ENCODE measurements around the gene GFRA1.
A peak's percentile ranks its signal among the peaks of the same experiment; 100 is the strongest.

GFRA1 gene

GRCh38 chr10:116024271-116024878, 248.6 kb downstream of the GFRA1 start:
- no peak for DNase-seq

- DNase-seq, result no peak
These were observed 255.6 kb downstream of the GFRA1 start for GRCh38 chr10:116017405-116017804.

- DNase-seq, result no peak
These were observed 257.2 kb downstream of the GFRA1 start for GRCh38 chr10:116015583-116016333.

GRCh38 chr10:116014871-116015582, 258.0 kb downstream of the GFRA1 start:
- DNase-seq, result peak; percentile 84

GRCh38 chr10:116014326-116014725, 258.7 kb downstream of the GFRA1 start:
- peak; percentile 79 for DNase-seq

DNA sequence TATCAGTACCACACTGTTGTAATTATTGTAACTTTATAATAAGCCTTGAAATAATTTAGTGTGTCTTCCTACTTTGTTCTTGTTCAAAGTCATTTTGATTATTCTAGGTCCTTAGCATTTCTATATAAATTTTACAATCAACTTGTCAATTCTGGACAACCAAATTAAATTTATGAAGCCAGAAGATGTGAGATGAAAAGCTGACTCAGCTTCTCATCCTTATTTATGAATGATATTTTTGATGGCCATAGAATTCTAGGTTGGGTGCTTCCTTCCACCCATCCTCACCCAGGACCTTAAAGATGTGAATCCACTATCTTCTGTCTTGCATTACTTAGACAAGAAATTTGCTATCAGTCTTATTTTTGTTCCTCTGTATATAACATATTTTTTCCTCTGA, 261.1 kb downstream of the GFRA1 start:
- DNase-seq, result no peak

- DNase-seq, result no peak
These were observed 265.6 kb downstream of the GFRA1 start for GRCh38 chr10:116007256-116007891.

All from islet precursor cell (in vitro differentiated cells).